ENCODE data around the gene ATP8A2.
A peak's percentile ranks its signal among the peaks of the same experiment; 100 is the strongest.

GRCh38 chr13:25659091-25659795 is 287.5 kb downstream of the ATP8A2 start:
- TF ChIP-seq CTCF (IDR thresholded peaks at IDR 0.05) (peak in 2 of 4 experiments; percentile 28 to 31), POLR2A (IDR thresholded peaks at IDR 0.05) (no peak), POLR2AphosphoS5 (IDR thresholded peaks at IDR 0.05) (peak; percentile 66)
